ENCODE data around the gene RAB7B.

DNA sequence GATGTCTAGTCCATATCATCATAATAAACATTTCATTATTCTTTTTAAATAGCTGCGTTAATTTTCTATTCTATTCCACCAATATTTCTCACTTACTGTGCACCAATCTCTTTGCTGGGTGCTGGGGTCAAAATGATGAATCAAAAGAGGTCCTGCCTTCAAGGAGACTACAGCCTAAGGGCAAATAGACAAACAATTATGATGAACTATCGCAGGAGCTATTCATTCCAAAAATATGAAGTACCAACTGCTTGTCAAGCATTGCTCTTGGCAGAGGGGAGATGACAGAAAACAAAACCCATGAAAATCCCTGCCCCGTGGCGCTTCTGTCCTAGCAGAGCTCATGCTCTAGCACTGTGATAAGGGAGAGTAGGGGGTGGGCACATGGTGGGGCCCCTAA, 31.1 kb downstream of the RAB7B start:
- TF ChIP-seq EZH2 (IDR thresholded peaks at IDR 0.05), result no peak
- TF ChIP-seq, protein P1, sequence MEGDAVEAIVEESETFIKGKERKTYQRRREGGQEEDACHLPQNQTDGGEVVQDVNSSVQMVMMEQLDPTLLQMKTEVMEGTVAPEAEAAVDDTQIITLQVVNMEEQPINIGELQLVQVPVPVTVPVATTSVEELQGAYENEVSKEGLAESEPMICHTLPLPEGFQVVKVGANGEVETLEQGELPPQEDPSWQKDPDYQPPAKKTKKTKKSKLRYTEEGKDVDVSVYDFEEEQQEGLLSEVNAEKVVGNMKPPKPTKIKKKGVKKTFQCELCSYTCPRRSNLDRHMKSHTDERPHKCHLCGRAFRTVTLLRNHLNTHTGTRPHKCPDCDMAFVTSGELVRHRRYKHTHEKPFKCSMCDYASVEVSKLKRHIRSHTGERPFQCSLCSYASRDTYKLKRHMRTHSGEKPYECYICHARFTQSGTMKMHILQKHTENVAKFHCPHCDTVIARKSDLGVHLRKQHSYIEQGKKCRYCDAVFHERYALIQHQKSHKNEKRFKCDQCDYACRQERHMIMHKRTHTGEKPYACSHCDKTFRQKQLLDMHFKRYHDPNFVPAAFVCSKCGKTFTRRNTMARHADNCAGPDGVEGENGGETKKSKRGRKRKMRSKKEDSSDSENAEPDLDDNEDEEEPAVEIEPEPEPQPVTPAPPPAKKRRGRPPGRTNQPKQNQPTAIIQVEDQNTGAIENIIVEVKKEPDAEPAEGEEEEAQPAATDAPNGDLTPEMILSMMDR (IDR thresholded peaks at IDR 0.05), result no peak
- no peak for TF ChIP-seq EZH2phosphoT487 (IDR thresholded peaks at IDR 0.05)

Measured in neural progenitor cell (in vitro differentiated cells).